HG02642 (cell line): ENCODE results near the gene SLC17A7.

Source experiments
- ATAC-seq: cut with Tn5 transposase; IDR thresholded peaks from one replicate; pipeline ENCODE4 v1.9.1; 2021; ENCODE audit warnings: mild to moderate bottlenecking; ENCODE audit not compliant: unreplicated experiment, poor library complexity

The SLC17A7 gene

DNA sequence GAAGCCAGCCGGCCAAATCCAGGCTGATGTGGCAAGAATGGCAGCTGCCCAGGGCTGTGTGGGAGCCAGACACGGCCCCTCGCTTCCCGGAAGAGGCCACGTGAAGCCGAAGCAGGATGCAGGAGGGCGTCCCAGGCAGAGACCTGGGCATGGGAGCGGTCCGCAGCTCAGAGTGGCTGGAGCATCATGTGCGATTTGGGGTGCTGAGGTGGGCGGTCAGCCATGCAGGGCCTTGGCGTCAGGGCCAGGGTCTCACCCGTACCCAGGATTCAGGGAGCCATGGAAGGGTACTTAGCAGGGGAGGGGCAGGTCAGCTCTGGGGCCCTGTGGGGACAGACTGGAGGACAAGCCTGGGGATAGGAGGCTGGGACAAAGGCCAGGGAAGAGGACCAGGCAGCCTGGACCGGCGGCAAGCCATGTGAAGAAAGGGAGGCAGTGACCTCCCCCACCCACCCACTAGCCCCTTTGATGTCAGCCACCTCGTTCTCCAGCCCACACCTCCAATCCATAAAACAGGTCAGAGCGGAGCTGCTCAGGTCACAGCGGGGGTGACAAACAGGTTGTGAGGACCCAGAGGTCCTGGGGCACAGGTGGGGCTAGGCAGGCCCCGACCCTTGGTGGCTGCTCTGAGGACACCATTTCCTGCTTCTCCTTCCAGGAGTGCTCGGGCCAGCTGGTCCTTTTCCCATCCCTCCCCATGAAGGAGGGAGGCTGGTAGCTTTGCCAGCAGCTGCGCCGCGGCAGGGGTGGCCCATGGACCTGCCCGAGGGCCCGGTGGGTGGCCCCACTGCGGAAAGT, 51.0 kb downstream of the SLC17A7 start:
- ATAC-seq, result no peak

DNA sequence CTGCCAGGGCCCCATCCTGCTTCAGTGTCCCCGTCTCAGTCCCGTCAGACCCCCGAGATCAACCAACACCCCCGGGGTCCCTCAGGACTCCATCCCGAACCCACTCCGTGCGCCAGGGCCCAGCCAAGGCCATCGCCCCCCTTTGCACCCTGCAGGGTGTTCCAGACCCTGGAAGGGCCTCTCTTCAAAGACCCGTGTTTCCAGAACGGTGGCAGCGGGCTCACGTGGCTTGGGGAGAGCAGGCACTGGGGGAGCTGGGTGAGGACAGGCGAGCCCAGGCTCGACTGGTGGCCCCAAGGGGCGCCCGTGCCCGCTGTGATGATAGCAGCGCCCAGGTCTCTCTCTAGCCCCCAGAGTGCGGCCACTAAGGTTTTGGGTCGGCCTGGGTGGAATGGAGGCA, 51.9 kb downstream of the SLC17A7 start:
- no peak for ATAC-seq

DNA sequence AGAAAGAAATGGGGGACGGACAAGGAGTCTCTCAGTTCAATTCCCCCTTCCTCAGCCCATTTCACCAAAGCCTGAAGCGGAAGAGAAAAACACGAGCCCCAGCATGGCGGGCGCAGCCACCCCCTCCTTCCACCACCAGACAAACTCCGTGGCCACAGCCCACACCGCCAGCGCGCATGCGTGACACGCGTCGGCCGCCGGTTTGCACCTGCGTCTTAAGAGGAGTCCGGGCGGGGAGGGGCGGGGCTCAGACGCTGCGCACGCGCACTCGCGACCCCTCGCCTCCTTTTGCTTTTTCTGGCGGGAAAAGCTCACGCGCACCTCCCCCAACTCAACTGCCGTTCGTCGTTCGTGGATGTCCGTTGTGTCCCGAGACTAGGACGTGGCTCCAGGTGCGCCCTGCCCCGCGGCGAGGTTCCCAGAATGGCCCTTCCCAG, 53.4 kb downstream of the SLC17A7 start, which contains the start of gene KASH5:
Gene KASH5, plus strand, starts transcription at position 314 of the 437 bp plus-strand sequence. CDS start 2,635 bp downstream, outside the sequence.
- ATAC-seq, result no peak

DNA sequence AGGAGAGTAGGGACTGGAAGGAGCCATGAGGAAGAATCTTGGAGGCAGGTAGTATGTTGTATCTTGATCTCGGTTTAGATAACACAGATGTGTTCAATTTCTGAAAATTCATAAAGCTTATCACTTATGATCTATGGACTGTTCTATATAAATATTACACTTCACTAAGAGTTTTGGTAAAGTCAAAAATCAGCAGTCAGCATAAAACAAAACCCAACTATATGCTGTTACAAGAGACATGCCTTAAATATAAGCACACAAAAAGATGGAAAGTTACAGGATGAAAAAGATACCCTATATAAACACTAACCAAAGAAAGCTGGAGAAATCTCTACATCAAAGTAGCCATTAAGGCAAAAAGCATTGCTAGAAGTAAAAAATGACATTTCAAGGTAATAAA, 57.7 kb downstream of the SLC17A7 start:
- no peak for ATAC-seq

DNA sequence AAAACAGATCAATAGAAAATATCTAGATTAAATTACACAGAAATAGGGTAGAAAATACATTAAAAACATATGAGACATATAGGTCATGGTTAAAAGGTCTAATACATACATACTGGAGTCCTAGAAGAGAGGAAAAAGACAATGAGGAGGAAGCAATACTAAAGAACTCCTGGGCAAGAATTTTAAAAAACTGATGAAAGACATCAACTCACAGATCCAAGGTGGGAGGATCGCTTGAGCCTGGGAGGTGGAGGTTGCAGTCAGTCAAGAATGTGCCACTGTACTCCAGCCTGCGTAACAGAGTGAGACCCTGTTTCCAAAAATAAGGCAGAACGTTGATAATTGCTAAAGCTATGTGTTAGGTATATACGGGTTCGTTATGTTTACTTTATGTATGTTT, 58.7 kb downstream of the SLC17A7 start:
- ATAC-seq, result no peak

DNA sequence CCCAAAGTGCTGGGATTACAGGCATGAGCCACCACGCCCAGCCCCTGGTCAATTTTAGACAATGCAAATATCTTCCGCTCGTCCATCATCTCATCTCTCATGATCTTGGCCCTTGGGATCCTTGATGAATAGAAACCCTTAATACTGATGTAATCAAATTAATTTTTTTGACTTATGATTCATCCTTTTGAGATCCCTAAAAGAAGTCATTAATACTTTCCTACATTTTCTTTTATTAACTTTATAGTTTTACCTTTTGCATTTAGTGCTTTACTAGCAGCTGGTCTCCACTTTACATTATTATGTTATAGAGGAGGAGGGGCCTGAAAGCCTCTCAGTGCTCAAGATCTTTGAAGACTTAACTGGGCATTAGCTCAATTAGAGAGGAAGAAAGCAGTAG, 60.9 kb downstream of the SLC17A7 start:
- ATAC-seq, result no peak
